Stomach smooth muscle (tissue), 2 donors: Measurements from ENCODE around the gene LSM10.

ENCODE experiments used
- H3K27ac ChIP-seq: one replicate; pipeline ENCODE4 v1.7.0; 2013; ENCODE audit warnings: mild to moderate bottlenecking, low read length, inconsistent platforms
- H3K27me3 ChIP-seq, 2 donors: one replicate each; pipeline ENCODE4 v1.7.0; 2013; ENCODE audit warnings: low read length in 2 of 2; ENCODE audit not compliant: insufficient read depth in 2 of 2, control insufficient read depth in 1 of 2
- H3K36me3 ChIP-seq, 2 donors: one replicate each; pipeline ENCODE4 v1.7.0; 2013; ENCODE audit warnings: low read length in 2 of 2; ENCODE audit not compliant: control insufficient read depth in 2 of 2, insufficient read depth in 2 of 2
- H3K4me1 ChIP-seq: one replicate; pipeline ENCODE4 v1.7.0; 2013; ENCODE audit warnings: low read length; ENCODE audit not compliant: control insufficient read depth, insufficient read depth
- H3K4me3 ChIP-seq, 2 donors: one replicate each; pipeline ENCODE4 v1.7.0; 2013; ENCODE audit warnings: low read length in 2 of 2
- H3K9ac ChIP-seq, 2 donors: one replicate each; pipeline ENCODE4 v1.7.0; 2013; ENCODE audit warnings: low read length in 2 of 2, mild to moderate bottlenecking in 1 of 2
- H3K9me3 ChIP-seq, 2 donors: one replicate each; pipeline ENCODE4 v1.7.0; 2013; ENCODE audit warnings: low read length in 2 of 2; ENCODE audit not compliant: control insufficient read depth in 2 of 2
- donor health status: healthy.
- donor health status: Pancreatic carcinoma.

Gene LSM10

DNA sequence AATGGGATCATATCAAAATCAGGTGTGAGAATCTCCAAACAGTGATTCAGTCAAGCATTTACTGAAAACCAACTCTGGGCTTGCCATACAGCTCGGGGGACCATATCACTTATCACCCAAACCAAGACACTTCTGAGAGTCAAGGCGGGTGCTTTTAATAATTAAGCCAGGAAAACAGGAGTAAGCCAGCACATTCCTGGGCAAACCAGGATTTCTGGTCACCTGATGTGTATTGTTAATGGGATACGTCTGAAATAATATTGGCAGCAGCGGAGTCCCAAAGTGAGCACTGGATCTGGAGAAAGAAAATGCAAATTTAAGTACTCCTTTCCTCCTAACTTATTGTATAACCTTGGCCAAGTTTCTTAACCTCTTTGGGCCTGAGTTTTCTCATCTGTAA lies 34.9 kb upstream of the LSM10 start:
- Histone ChIP-seq H3K9ac (no peak overlapping the region), H3K4me1 (no peaks in the 10 kb centered on the region), H3K27ac (no peak overlapping the region), H3K27me3 (no peaks in the 10 kb centered on the region), H3K36me3 (peaks cover 14 to 22% of the 10 kb centered on the region in 2 donors), H3K9me3 (no peaks in the 10 kb centered on the region), H3K4me3 (no peak overlapping the region)

DNA sequence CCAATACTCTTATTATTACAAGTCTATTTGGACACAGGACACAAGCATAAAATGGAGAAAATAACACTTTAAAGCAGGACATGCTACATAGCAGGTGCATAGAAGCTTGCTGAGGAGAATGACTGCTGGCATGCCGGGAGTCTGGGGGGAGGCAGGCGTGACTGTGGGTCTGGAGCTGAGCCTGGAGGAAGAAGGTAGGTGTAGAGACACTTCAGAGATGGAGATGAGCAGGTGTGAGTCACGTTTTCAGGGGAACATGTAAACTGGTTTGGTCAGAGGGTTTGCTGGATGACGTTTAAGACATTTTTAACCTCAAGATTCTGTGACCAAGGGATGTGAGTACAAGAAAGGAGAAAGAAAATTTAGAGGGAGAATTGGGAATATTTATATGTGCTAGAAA lies 28.1 kb upstream of the LSM10 start:
- Histone ChIP-seq H3K4me1 (no peaks in the 10 kb centered on the region), H3K9me3 (no peaks in the 10 kb centered on the region), H3K27me3 (no peaks in the 10 kb centered on the region), H3K9ac (no peak overlapping the region), H3K4me3 (no peak overlapping the region), H3K27ac (no peak overlapping the region), H3K36me3 (peaks cover 19 to 20% of the 10 kb centered on the region in 2 donors)

DNA sequence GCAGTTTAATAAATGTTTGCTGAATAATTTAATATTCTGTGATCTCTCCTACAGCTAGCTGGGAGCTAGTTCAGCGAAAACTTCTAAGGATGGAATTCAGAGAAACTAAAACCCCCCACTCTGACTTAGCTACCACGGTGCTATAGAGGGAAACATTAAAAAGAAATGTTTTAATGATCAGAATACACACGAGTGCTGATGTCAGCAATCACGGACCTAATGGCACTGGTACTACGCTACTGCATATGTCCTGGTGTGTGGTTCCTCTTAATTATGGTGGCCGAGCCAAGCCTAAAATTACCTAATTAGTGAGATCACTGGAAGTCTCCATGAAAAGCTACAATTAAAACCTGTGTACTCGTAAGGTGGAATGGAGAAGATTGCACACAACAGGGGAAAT lies 23.9 kb upstream of the LSM10 start:
- Histone ChIP-seq H3K4me3 (no peak overlapping the region), H3K9ac (no peak overlapping the region)

DNA sequence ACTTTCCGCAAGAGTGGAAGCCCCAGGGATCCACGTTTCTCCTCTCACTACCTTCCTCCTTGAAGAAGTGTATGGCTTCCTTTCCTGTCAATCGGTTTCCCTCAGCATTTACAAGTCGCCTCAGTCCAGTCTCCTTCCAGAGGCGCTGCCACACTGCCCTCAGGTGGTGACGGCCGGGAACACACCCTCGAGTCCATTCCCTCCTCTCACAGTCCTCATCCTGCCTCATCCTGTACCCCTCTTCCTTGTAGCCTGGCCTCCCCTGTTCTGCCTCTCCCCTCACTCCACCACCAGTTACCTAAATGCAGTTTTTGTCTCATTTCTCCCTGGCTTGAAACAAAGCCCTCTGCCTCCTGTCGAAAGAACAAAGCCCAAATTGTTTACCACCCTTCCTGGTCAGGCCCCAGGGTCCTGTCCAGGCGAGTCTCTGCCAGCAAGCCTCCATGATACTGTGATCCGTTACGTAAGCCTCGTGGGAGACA lies 23.2 kb upstream of the LSM10 start:
- Histone ChIP-seq H3K9me3 (no peaks in the 10 kb centered on the region), H3K9ac (peak overlapping the region in 1 of 2 donors; percentile 21), H3K4me1 (peaks cover 4% of the 10 kb centered on the region), H3K27ac (no peak overlapping the region), H3K4me3 (peak overlapping the region in 1 of 2 donors; percentile 47), H3K36me3 (peaks cover 18 to 38% of the 10 kb centered on the region in 2 donors), H3K27me3 (no peaks in the 10 kb centered on the region)

More for the DNA sequence above, 23.9 kb upstream of the LSM10 start:
- H3K27ac ChIP-seq, result no peak overlapping the region
- peaks cover 4% of the 10 kb centered on the region for H3K4me1 ChIP-seq
- H3K36me3 ChIP-seq, result peaks cover 18 to 38% of the 10 kb centered on the region in 2 donors
- H3K9me3 ChIP-seq, result no peaks in the 10 kb centered on the region
- H3K27me3 ChIP-seq, result no peaks in the 10 kb centered on the region

DNA sequence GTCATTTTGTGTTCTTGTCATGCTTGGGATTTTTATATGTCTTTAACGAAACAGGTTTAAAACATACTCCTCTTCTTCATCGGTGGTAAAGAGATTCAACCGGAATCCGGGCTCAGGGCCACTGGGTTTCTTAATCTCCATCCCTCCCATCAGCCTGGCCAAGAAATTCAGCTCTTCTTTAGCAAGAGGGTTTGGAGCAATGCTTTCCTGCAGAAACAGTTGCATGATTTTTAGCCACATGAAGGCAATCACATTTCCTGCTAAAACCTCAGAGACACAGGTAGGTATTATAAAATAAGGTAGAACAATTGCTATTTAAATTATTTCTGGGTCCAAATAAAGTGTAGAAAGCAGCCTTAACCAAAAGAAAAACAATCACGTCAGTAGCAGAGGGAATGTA lies 22.7 kb upstream of the LSM10 start:
- H3K36me3 ChIP-seq, result peaks cover 18 to 35% of the 10 kb centered on the region in 2 donors
- H3K9ac ChIP-seq, result peak overlapping the region in 1 of 2 donors; percentile 15
- H3K27ac ChIP-seq, result no peak overlapping the region
- peaks cover 4% of the 10 kb centered on the region for H3K4me1 ChIP-seq
- no peaks in the 10 kb centered on the region for H3K27me3 ChIP-seq
- peak overlapping the region in 1 of 2 donors; percentile 47 for H3K4me3 ChIP-seq
- no peaks in the 10 kb centered on the region for H3K9me3 ChIP-seq

DNA sequence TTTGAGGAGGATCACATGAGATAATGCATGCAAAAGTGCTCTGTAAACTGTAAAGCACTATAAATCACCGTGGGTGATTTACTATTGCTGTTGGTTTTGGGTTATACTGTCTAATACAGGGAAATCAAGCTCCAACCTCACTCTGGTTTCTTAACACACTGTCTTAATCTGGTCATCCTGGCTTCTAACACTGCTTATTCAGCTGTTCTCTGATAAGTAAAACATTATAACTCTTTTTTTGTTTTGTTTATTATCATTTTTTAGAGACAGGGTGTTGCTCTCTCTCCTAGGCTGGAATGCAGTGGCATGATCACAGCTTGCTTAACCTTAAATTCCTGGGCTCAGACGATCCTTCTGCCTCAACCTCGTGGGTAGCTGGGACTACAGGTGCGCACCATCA lies 21.9 kb upstream of the LSM10 start:
- peaks cover 16 to 35% of the 10 kb centered on the region in 2 donors for H3K36me3 ChIP-seq

DNA sequence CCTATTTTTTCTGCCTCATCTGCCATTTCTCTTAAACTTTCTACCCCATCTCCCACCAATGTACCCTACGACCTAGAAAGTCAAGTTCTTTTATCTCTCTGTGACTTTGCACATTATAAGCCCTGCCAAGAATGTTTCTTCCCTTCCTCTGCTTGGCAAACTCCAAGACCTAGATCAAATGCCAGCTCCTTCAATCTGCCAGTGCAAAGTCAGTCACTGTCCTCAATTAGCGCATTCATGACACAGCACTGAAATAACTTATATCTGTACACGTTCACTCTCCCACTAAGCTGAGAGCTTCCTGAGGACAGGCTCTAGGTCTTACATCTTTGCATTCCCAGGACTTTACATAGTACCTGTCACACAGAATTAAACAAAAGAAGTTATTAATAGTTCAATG lies 21.4 kb upstream of the LSM10 start:
- no peaks in the 10 kb centered on the region for H3K9me3 ChIP-seq
- H3K27me3 ChIP-seq, result no peaks in the 10 kb centered on the region
- H3K4me1 ChIP-seq, result peaks cover 4% of the 10 kb centered on the region
- no peak overlapping the region for H3K27ac ChIP-seq
- H3K9ac ChIP-seq, result no peak overlapping the region
- H3K36me3 ChIP-seq, result peaks cover 12 to 35% of the 10 kb centered on the region in 2 donors
- H3K4me3 ChIP-seq, result no peak overlapping the region

More for the DNA sequence above, 21.9 kb upstream of the LSM10 start:
- Histone ChIP-seq H3K9me3 (no peaks in the 10 kb centered on the region), H3K9ac (no peak overlapping the region), H3K27me3 (no peaks in the 10 kb centered on the region), H3K4me1 (peaks cover 4% of the 10 kb centered on the region), H3K27ac (no peak overlapping the region), H3K4me3 (no peak overlapping the region)

DNA sequence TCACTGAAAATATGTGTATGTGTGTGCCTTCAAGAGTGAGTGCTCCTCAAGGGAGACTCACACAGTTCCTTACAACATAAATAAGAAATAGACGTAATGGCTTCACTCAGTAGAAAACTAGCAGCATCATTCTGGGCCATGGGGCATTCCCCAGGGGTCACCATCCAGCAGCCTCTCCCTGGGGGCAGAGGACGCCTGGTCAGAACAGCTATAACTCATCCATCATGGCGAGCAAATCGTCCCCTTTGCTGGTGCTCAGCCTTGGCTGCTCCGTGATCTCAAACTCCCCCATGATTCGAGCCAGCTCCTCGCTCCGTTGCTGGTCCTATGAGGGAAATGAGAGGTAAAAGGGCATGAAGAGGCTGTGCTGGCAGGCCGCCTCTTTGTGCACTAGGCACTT lies 20.2 kb upstream of the LSM10 start:
- Histone ChIP-seq H3K9ac (no peak overlapping the region), H3K27me3 (no peaks in the 10 kb centered on the region), H3K4me1 (peaks cover 4% of the 10 kb centered on the region), H3K9me3 (no peaks in the 10 kb centered on the region), H3K27ac (no peak overlapping the region), H3K4me3 (no peak overlapping the region), H3K36me3 (peaks cover 9 to 31% of the 10 kb centered on the region in 2 donors)

DNA sequence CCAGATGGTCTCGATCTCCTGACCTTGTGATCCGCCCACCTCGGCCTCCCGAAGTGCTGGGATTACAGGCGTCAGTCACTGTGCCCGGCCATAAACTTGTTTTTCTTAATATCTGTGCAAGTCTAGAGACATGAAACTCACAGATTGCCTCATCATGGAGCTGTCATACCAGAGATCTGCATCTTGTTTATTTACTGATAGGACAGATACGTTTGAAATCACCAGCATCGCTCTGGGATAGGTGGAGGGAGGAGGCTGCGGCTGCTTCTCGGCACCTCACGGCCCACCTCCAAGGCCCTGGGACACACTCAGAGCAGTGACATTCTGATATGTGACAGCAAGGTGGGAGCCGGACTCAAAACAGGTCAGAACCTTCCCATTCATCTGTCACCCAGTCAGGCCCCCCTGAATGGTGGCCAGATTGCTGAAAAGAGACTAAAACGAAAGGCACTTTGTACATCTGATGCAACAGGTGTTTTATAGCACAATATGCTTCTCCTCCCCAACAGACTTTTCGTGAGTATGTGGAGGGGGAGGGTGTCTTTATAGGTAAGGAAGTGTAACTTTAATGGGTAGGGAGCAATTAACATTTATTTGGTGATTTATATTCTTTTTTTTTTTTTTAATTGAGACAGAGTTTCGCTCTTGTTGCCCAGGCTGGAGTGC lies 18.1 kb upstream of the LSM10 start:
- H3K4me1 ChIP-seq, result peaks cover 4% of the 10 kb centered on the region
- H3K36me3 ChIP-seq, result peaks cover 4 to 18% of the 10 kb centered on the region in 2 donors
- H3K9me3 ChIP-seq, result no peaks in the 10 kb centered on the region
- no peak overlapping the region for H3K9ac ChIP-seq
- H3K27ac ChIP-seq, result no peak overlapping the region
- no peaks in the 10 kb centered on the region for H3K27me3 ChIP-seq
- no peak overlapping the region for H3K4me3 ChIP-seq

DNA sequence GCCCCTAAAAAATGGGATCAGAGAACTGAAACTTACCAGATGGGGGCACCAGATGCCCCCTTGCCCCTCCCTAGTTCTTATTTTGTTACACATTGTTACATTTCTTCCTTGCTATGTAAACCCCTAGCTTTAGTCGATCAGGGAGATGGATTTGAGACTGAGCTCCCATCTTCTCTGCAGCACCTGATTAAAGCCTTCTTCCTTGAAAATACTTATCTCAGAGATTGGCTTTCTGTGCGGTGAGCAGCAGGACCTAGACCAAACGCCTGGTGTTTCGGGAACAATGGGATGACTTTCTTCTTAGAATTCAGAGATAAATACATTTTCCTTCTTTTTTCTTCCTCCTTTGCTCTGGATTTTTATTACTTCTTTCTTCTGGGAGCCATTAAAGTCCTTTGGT lies 16.7 kb upstream of the LSM10 start:
- Histone ChIP-seq H3K27ac (no peak overlapping the region), H3K36me3 (peaks cover 4 to 18% of the 10 kb centered on the region in 2 donors), H3K9ac (no peak overlapping the region), H3K4me3 (no peak overlapping the region), H3K27me3 (no peaks in the 10 kb centered on the region), H3K9me3 (no peaks in the 10 kb centered on the region), H3K4me1 (no peaks in the 10 kb centered on the region)
